AG09319 (cell line): ENCODE measurements around the gene TUBB4B.

Experiments
- DNase-seq: peaks from one replicate; pipeline ENCODE4 v3.0.0-alpha.2; 2010; ENCODE audit warnings: low read depth; ENCODE audit errors: extremely low read depth
- TF ChIP-seq, protein P1 (sequence below): IDR thresholded peaks from 2 replicates; pipeline ENCODE4 v1.5.1; 2011; ENCODE audit warnings: low read depth, mild to moderate bottlenecking, inconsistent platforms, low read length, moderate library complexity

The TUBB4B gene

GRCh38 chr9:137273611-137274320 is 32.7 kb downstream of the TUBB4B start:
- TF ChIP-seq, protein P1, sequence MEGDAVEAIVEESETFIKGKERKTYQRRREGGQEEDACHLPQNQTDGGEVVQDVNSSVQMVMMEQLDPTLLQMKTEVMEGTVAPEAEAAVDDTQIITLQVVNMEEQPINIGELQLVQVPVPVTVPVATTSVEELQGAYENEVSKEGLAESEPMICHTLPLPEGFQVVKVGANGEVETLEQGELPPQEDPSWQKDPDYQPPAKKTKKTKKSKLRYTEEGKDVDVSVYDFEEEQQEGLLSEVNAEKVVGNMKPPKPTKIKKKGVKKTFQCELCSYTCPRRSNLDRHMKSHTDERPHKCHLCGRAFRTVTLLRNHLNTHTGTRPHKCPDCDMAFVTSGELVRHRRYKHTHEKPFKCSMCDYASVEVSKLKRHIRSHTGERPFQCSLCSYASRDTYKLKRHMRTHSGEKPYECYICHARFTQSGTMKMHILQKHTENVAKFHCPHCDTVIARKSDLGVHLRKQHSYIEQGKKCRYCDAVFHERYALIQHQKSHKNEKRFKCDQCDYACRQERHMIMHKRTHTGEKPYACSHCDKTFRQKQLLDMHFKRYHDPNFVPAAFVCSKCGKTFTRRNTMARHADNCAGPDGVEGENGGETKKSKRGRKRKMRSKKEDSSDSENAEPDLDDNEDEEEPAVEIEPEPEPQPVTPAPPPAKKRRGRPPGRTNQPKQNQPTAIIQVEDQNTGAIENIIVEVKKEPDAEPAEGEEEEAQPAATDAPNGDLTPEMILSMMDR: no peak
- DNase-seq: no peak

DNA sequence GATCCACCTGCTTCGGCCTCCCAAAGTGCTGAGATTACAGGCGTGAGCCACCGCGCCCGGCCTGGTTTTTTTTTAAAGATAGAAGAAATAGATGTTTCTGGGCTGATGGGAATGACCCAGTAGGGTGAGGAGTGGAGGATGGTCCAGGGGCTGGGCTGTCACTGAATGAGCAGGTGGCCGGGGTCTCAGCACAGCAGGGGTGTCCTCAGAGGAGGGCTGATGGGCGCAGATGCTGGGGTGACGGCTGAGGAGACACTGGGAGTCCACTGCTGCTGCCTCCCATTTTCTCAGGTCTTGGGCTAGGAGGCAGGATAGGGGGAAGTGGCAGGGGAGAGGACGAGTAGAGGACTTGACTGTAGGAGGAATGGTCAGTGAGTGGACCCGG is 34.1 kb downstream of the TUBB4B start:
- TF ChIP-seq, protein P1: no peak
- no peak for DNase-seq

GRCh38 chr9:137275588-137276472 is 34.7 kb downstream of the TUBB4B start:
- TF ChIP-seq, protein P1: no peak

DNA sequence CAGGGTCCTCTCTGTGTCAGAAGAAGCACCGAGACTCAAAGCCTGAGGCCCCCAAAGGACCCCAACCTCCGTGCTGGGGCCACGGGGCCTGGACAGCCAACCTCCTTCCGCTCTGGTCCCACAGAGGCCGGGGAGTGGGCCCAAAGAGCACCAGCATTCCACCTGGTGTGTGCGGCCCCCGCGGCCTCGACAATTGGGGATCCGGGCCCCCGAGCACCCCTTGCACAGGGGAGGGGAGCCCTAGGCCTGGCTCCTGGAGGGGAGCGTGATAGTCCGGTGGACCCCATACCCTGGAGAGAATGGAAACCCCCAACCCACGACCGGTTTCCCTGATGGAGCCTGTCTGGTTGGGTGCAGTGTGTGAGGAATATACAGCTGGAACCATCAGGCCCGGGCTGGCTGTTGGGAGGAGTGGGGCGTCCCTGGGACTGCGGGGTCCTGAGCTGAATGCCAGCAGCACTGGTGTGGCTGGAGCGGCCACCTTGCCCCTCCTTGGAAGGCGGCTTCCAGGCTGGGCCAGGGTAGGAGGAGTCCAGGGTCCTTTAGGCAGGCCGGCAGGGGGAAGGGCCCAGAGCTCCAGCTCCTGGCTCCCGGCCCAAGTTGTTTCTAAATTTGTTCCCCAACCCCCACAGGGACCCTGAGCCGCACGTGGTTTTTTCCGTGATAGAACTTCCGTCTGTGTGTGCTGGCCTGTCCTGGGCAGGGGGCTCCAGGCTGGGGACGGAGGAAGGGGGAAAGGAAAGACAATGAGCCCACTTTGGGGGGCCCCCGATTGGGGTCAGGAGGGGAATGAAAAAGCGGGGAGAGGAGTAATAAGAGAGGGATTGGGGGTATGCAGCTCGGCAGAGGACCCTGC is 35.6 kb downstream of the TUBB4B start:
- TF ChIP-seq, protein P1: no peak
- no peak for DNase-seq

More at GRCh38 chr9:137275588-137276472, 34.7 kb downstream of the TUBB4B start:
- no peak for DNase-seq

DNA sequence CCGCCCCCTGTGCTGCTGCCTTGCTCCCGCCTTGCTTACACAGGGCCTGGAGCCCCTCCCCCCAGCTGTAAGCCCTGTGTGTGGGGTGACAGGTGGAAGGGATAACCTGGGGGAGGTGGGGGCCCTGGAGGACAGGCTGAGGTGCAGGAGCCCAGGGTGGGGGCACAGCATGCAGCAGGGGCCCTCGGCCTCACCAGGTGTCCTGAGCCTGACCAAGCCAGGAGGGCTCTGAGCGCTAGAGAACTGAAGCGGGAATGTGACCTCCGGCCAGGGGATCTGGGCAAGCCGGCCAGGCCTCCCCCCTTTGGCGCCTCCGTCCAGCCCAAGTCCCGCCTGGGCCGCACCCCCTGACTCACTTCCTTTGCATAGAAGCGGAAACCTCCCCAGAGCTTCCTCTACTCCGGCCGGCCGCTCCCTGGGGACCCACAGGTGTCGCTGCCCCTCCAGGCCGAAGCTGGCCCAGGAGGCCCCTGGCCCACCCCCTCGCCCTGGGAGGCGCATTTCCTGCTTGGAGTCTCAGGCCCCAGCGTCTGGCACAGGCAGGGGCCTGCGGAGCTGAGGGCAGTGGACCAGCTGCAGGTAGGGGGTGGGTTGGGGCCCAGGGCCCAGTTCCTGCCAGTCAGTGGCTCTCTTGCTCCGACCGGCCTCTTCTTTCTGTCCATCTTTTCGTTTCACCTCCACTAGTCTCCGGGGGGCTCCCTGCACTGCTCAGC is 36.4 kb downstream of the TUBB4B start, which contains the start of gene TOR4A:
TOR4A (plus strand) TSS at position 398 of the 713 bp plus-strand sequence. CDS start 964 bp downstream, outside the sequence.
- TF ChIP-seq, protein P1: peak; percentile 6; the same call in 1 of the 2 replicates
- DNase-seq: peak; percentile 43

DNA sequence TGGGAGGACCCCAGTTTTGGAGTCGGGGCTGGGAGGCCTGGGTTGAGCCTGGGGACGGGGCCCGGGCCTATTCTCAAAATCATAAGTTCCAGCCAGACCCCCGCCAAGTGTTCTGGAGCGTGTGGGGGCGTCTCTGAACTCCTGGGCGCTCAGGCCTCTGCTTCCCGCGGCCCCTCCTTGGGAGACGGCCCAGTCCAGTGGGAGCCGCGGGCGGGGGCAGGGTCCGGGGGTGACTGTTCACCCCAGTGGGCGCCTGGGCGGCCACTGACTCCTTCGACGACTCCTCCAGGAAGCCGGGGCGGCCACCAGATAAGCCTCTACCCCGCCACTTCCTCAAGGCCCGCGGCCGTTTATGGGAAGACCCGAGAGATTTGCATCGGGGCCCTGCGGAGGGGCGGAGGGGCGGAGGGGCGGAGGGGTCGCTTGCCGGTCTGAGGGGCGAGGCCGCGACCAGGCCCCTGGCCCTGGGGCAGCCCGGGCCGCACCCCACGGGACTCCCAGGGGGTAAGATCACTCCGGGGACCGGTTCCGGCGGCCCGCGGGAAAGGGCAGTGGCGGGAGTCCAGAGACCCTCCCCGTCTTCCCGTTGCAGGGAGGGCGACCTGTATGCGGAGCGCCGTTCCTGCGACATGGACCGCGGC is 37.1 kb downstream of the TUBB4B start:
- TF ChIP-seq, protein P1: no peak

More for the DNA sequence above, 37.1 kb downstream of the TUBB4B start:
- no peak for DNase-seq
